H7 (cell line): Measurements from ENCODE around the gene LRRC4C. TPM values are rescaled to one million over a fixed set of nuclear protein-coding genes. Genes with fewer than 3 reads are reported as not detected.

Experiments
- DNase-seq: peaks from one replicate; pipeline ENCODE4 v3.0.0; 2012
- H3K27me3 ChIP-seq: 2 replicates; pipeline ENCODE4 v1.6.0; 2011; ENCODE audit warnings: mild to moderate bottlenecking, low read length; ENCODE audit not compliant: control insufficient read depth, insufficient read depth
- H3K36me3 ChIP-seq: replicated peaks from 2 replicates; pipeline ENCODE4 v1.5.1; 2011; ENCODE audit warnings: low read length; ENCODE audit not compliant: control insufficient read depth, insufficient read depth
- H3K4me3 ChIP-seq: 2 replicates; pipeline ENCODE4 v1.5.1; 2011; ENCODE audit warnings: low read depth, mild to moderate bottlenecking, control low read depth, low read length, moderate library complexity; ENCODE audit not compliant: insufficient read depth
- total RNA-seq: library from RNA; depleted of rRNA; stranded (reverse); fragments of >200 nt; shearing (Covaris generic); gene quantifications from 2 replicates; pipeline ENCODE4 v1.2.3, GENCODE V29; 2014

LRRC4C gene
- total RNA-seq, 1 experiment from 2014 or later = 0.66 TPM

- H3K36me3 ChIP-seq = no peaks in the 10 kb centered on the region
- H3K4me3 ChIP-seq = no peak overlapping the region
- no peaks in the 10 kb centered on the region for H3K27me3 ChIP-seq
- DNase-seq = no peak
Measured at GRCh38 chr11:40403321-40403720, 1056.1 kb downstream of the LRRC4C start.

GRCh38 chr11:40401132-40401853 lies 1058.2 kb downstream of the LRRC4C start:
- DNase-seq = no peak
- no peaks in the 10 kb centered on the region for H3K27me3 ChIP-seq
- no peak overlapping the region for H3K4me3 ChIP-seq
- no peaks in the 10 kb centered on the region for H3K36me3 ChIP-seq

GRCh38 chr11:40397141-40397540 lies 1062.3 kb downstream of the LRRC4C start:
- H3K27me3 ChIP-seq = no peaks in the 10 kb centered on the region

GRCh38 chr11:40393511-40393910 lies 1065.9 kb downstream of the LRRC4C start:
- H3K36me3 ChIP-seq = no peaks in the 10 kb centered on the region
- H3K27me3 ChIP-seq = no peaks in the 10 kb centered on the region
- H3K4me3 ChIP-seq = no peak overlapping the region
- no peak for DNase-seq

More at GRCh38 chr11:40397141-40397540, 1062.3 kb downstream of the LRRC4C start:
- H3K36me3 ChIP-seq = no peaks in the 10 kb centered on the region
- H3K4me3 ChIP-seq = no peak overlapping the region
- DNase-seq = no peak

- no peaks in the 10 kb centered on the region for H3K27me3 ChIP-seq
- no peaks in the 10 kb centered on the region for H3K36me3 ChIP-seq
- no peak for DNase-seq
- no peak overlapping the region for H3K4me3 ChIP-seq
Measured at GRCh38 chr11:40391679-40392078, 1067.8 kb downstream of the LRRC4C start.

- H3K27me3 ChIP-seq = no peaks in the 10 kb centered on the region
- H3K4me3 ChIP-seq = no peak overlapping the region
- no peaks in the 10 kb centered on the region for H3K36me3 ChIP-seq
- no peak for DNase-seq
Measured at GRCh38 chr11:40388097-40388818, 1071.2 kb downstream of the LRRC4C start.

- no peaks in the 10 kb centered on the region for H3K27me3 ChIP-seq
- DNase-seq = no peak
- H3K36me3 ChIP-seq = no peaks in the 10 kb centered on the region
- no peak overlapping the region for H3K4me3 ChIP-seq
Measured at GRCh38 chr11:40387240-40387980, 1072.0 kb downstream of the LRRC4C start.

GRCh38 chr11:40384991-40385390 lies 1074.5 kb downstream of the LRRC4C start:
- no peaks in the 10 kb centered on the region for H3K36me3 ChIP-seq
- no peak for DNase-seq
- no peaks in the 10 kb centered on the region for H3K27me3 ChIP-seq
- H3K4me3 ChIP-seq = no peak overlapping the region

- no peaks in the 10 kb centered on the region for H3K36me3 ChIP-seq
- H3K27me3 ChIP-seq = no peaks in the 10 kb centered on the region
- H3K4me3 ChIP-seq = no peak overlapping the region
- no peak for DNase-seq
Measured at GRCh38 chr11:40381481-40381880, 1078.0 kb downstream of the LRRC4C start.

- no peaks in the 10 kb centered on the region for H3K36me3 ChIP-seq
- no peak overlapping the region for H3K4me3 ChIP-seq
- DNase-seq = no peak
- no peaks in the 10 kb centered on the region for H3K27me3 ChIP-seq
Measured at GRCh38 chr11:40380835-40381234, 1078.6 kb downstream of the LRRC4C start.

- Histone ChIP-seq H3K4me3 (no peak overlapping the region), H3K27me3 (no peaks in the 10 kb centered on the region), H3K36me3 (no peaks in the 10 kb centered on the region)
- DNase-seq = no peak
Measured at GRCh38 chr11:40376331-40376730, 1083.1 kb downstream of the LRRC4C start.

GRCh38 chr11:40370821-40371616 lies 1088.4 kb downstream of the LRRC4C start:
- H3K36me3 ChIP-seq = no peaks in the 10 kb centered on the region
- H3K4me3 ChIP-seq = no peak overlapping the region
- no peak for DNase-seq
- no peaks in the 10 kb centered on the region for H3K27me3 ChIP-seq

- Histone ChIP-seq H3K36me3 (no peaks in the 10 kb centered on the region), H3K27me3 (no peaks in the 10 kb centered on the region), H3K4me3 (no peak overlapping the region)
- DNase-seq = no peak
Measured at GRCh38 chr11:40360206-40360798, 1099.2 kb downstream of the LRRC4C start.

- Histone ChIP-seq H3K36me3 (no peaks in the 10 kb centered on the region), H3K27me3 (no peaks in the 10 kb centered on the region), H3K4me3 (no peak overlapping the region)
- no peak for DNase-seq
Measured at GRCh38 chr11:40354121-40354520, 1105.3 kb downstream of the LRRC4C start.
